K562 (cell line): Measurements from ENCODE around the gene PPP1R37. TPM values are rescaled to one million over a fixed set of nuclear protein-coding genes. Genes with fewer than 3 reads are reported as not detected.

Experiments used
- FOSL1 ChIP-seq: fragments of 200-800 bp; sonication (Bioruptor generic); conservative IDR thresholded peaks from 2 replicates; pipeline ENCODE4 v1.6.1; 2016; ENCODE audit warnings: missing genetic modification characterization, missing compliant biosample characterization
- HBP1 ChIP-seq: fragments of 450-650 bp; formaldehyde crosslinking; IDR thresholded peaks from 2 replicates; pipeline ENCODE4 v1.4.0; 2022; ENCODE audit warnings: missing genetic modification characterization
- MNT ChIP-seq, 2 experiments: fragments of 450-650 bp; conservative IDR thresholded peaks; 2 replicates each; pipeline ENCODE4 v1.6.1; 2017; ENCODE audit warnings: mild to moderate bottlenecking in 2 of 2, moderate library complexity in 2 of 2
- NR2C2 ChIP-seq, 2 experiments: fragments of 200-800 bp in 1 of 2; sonication (Bioruptor generic) in 1 of 2; sonication (generic) in 1 of 2; formaldehyde crosslinking in 1 of 2; IDR thresholded peaks; 2 replicates each; pipeline versions ENCODE4 v1.6.1 to v1.8.0; 2016 to 2022; ENCODE audit warnings: mild to moderate bottlenecking in 1 of 2, missing compliant biosample characterization in 1 of 2, missing genetic modification characterization in 1 of 2, missing genetic modification reagents in 1 of 2
- RB1 ChIP-seq: fragments of 450-650 bp; IDR thresholded peaks from 2 replicates; pipeline ENCODE4 v1.6.1; 2017; ENCODE audit warnings: low read depth, mild to moderate bottlenecking
- RBM15 ChIP-seq: fragments of 200-400 bp; formaldehyde crosslinking; IDR thresholded peaks from 2 replicates; pipeline ENCODE4 v1.6.1; 2018; ENCODE audit warnings: mild to moderate bottlenecking, low read length, moderate library complexity; ENCODE audit not compliant: insufficient read depth
- TCF15 ChIP-seq: fragments of 250-450 bp; sonication (Bioruptor Pico); IDR thresholded peaks from 2 replicates; pipeline ENCODE4 v1.8.0; 2022; ENCODE audit warnings: moderate library complexity, mild to moderate bottlenecking, inconsistent platforms
- YBX1 ChIP-seq: fragments of 450-650 bp; IDR thresholded peaks from 2 replicates; pipeline ENCODE4 v1.7.1; 2016; ENCODE audit warnings: mild to moderate bottlenecking
- ZNF609 ChIP-seq: sonication (generic); formaldehyde crosslinking; IDR thresholded peaks from 2 replicates; pipeline ENCODE4 v1.8.1; 2023; ENCODE audit warnings: missing genetic modification reagents, mild to moderate bottlenecking, borderline replicate concordance
- polyA plus RNA-seq, 8 experiments: library from polyadenylated mRNA; depleted of rRNA in 4 of 8; stranded (reverse) in 5 of 8; unstranded in 3 of 8; fragments of >200 nt; fragmentation: Nextera tagmentation in 2 of 8; fragmentation: Illumina TruSeq in 1 of 8; extraction: Ambion mirVana in 2 of 8; extraction: Trizol in 1 of 8; gene quantifications; 2 replicates each; pipeline versions ENCODE4 v1.2.1 to v1.2.3, GENCODE V29; 2011 to 2014; ENCODE audit warnings: inconsistent platforms in 1 of 8, missing spikeins in 1 of 8
- total RNA-seq, 7 experiments: library from RNA; depleted of rRNA in 6 of 7; stranded (reverse); fragments of >200 nt in 6 of 7; fragmentation: Illumina TruSeq in 2 of 7; extraction: Trizol in 2 of 7; gene quantifications; 2 replicates each; pipeline versions ENCODE4 v1.2.1 to v1.2.3, GENCODE V29; 2011 to 2021; ENCODE audit warnings: low replicate concordance in 1 of 7

The PPP1R37 gene
- total and polyA plus RNA-seq, 9 of the 15 experiments (the other 6 are each of a cell fraction or from before 2014, with no cell fraction given), result 0.04 to 20.3 (median 7.3) TPM

GRCh38 chr19:45076029-45076850, 16.7 kb upstream of the PPP1R37 start, which contains the start of gene ZNF296 (continued):
- TF ChIP-seq ZNF609 (CRISPR knock-in tag) (peak; percentile 66; the same call in 1 of the 2 replicates), NR2C2 (CRISPR knock-in tag; IDR thresholded peaks at IDR 0.05) (no peak; the same call in 1 of the 2 replicates), NR2C2 (tag; IDR thresholded peaks at IDR 0.05) (peak; percentile 84), RB1 (peak; percentile 83), RBM15 (no peak), FOSL1 (tag) (no peak), TCF15 (CRISPR knock-in tag) (no peak), YBX1 (no peak), HBP1 (CRISPR knock-in tag) (no peak), MNT (conservative IDR thresholded peaks at IDR 0.05) (peak; percentile 81 to 89)
